COLO829 (cell line): ENCODE data around the gene PARD3B.
A peak's percentile ranks its signal among the peaks of the same experiment; 100 is the strongest.

Experiments
- DNase-seq: peaks from one replicate; pipeline ENCODE4 v3.0.0; 2012; ENCODE audit warnings: low spot score

The PARD3B gene

DNA sequence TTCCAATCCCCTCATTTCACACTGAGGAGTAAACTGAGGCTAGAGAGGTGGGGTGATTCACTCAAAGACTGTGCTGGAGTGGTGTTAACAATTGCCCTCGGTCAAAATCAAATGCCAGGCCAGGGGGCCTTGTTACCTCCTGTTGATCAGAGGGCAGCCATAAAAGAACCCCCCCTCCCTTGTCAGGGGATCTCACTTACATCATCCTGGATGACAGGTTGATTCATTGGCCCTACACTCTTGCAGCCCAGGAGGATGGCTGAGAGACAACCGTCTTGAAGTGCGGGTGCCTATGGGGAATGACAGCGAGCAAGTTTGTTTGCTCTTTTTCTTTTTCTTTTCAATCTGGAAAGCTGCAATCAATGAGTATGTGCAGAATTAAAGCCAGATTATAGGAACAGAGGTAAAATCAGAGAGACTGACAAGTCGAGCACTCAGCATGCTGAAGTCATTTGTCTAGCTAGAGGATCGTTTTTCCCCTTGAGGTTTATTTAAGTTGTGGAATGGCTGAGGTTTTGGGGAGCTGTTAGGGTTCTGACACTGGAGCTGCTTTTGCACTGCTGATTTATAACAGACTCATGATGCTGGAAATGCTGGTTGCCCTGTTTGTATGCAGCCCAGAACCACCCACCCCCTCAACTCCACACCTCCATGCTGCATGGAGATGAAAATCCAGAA, 1110.6 kb downstream of the PARD3B start:
- no peak for DNase-seq

DNA sequence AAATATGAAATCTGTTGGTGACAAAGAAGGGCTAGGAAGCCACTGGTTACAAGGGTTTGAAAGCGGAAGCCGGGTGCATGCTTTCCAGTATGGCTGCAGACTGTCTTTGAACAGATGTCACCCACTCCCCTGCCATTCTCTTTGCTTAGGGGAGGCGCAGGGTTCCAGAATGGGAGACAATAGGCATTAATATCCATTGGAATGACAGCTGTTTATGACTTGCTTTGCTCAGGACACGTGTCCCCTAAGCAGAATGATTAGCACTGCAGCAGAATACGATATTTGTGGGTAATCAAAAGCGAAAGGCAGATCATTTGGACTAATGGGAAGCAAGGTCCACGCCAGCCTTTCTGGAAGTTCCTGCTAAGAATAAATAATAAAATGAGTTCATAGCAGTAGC, 1111.2 kb downstream of the PARD3B start:
- DNase-seq, result no peak

DNA sequence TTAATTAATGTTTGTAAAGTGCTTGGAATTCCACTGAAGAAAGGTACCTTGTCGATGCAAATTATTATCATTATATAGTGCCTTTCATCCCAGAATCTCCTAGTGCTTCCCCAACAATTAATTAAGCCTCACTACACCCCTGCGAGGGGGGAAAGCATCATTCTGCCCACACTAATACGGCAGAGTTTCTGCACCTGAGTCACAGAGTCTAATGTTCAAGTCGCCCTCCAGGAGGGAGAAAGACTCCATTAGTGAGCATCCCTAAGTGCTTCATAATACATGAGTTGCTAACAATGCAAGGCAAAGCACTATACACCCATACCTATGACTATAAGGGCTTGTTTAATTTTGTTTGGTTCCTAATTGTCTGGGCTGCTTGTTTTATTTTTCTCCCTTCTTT, 1111.7 kb downstream of the PARD3B start:
- DNase-seq, result no peak

DNA sequence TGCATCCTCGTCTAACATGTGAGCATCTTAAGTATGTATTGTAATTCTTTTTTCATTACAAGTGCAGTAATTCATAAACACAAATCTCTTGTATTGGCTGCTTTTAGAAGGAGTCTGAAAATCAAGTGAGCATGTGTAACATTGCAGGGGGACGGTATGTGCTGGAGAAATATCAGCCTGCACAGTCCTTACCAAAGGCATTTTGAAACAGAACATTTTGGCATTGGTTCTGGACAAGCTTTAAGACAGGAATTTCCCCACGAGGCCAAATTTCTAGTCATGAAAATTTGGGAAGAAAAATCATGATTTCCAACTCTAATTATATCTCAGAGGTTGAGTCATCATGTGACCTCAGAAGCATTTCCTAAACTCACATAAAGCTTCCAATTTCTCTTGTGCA, 1112.3 kb downstream of the PARD3B start:
- DNase-seq, result no peak

DNA sequence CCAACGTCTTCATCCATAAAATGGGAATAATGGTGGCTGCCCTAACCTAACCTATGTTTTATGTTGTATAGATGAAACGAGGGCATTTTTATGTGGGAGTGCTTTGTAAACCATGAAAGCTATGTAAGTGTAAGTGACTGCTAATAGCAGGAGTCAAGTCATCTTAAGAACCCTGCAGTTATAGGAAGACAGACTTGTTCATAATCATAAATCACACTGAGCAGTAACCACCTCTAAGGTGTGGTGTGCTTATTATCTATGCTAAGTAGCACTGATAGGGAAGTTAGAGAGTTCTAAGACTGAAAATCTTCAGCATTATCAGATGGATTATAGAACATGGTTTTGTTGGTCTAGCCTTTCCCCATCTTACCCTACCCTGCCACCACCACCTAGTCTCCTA, 1112.8 kb downstream of the PARD3B start:
- DNase-seq, result no peak

DNA sequence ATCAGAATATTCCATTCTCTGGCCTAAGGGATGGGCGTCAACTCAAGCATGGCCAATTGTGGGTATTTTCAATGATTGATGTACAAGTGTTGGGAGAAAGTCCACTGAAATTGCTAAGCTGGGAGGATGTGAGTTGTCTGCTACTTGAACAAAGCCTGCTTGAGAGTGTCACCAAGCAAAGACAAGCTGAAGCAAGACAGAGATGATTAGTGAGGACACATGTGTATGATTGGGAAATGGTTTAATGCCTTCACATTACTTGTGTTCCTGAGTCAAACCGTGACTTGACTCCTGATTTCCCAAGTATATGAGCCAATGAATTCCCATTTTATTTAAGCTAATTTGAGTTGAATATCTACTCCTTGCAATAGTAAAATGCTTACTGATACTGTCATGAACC, 1113.3 kb downstream of the PARD3B start:
- no peak for DNase-seq

DNA sequence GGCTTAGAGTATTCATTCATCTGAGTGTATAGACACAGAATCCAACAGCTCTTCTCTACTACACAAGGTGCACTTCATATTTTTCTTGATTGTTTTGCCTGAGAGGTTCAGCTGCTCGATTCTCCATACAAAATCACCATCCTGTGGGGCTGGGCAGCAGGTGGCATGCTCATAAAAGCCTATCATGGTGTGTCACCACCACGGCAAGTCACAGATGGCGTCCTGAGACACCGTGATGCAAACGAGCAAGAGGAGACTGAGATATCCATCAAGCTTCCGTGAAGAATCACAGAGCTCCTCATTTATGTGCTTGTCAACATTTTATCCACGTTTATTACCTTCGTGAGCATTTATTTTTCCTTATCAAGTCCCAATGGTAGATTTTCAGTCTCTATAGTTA, 1114.6 kb downstream of the PARD3B start:
- no peak for DNase-seq

DNA sequence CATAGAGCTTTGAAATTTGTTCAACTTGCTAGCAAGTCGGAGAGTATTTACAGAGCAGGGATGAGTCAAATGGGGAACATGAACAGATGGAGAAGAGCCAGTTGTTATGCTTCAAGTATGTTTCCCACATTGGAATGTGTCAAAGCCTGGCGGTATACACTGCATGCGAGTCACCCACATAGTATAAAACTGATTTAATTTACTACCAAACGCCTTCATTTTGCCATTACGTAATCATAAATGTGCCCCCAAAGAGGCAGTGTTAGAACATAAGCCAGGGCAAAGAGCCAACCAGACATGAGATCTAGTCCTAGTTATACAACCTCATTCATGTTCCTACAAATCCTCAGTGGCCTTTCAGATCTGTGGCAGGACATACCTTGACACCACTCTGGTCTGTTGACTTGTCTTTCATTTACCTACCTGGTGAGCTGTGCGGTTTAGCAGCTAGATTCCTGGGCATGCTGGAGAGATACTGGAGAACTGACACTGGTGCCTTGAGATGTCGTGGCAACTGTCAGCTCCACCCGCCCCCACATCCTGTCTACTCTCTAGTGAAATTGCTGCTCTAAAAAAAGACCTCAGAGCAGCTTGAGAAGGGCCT, 1115.3 kb downstream of the PARD3B start:
- DNase-seq, result peak; percentile 35

DNA sequence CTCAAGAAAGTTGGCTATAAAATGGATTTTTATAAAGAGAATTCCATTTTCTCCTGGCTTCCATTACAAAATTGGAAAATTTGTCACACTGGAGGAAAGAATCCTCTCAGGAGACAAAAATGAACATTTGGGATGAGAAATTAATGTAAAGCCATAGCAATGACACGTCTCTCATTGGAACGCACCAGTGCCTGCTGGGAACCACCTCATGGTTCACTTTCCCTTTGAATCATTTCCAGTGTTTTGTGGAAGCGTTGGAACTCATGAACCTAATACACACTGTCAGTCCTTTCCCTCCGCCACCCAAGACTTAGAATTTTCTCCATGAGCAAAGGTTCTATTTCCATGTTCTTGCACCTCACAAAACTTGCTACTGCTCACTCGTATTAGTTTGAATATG, 1116.0 kb downstream of the PARD3B start:
- DNase-seq, result no peak

DNA sequence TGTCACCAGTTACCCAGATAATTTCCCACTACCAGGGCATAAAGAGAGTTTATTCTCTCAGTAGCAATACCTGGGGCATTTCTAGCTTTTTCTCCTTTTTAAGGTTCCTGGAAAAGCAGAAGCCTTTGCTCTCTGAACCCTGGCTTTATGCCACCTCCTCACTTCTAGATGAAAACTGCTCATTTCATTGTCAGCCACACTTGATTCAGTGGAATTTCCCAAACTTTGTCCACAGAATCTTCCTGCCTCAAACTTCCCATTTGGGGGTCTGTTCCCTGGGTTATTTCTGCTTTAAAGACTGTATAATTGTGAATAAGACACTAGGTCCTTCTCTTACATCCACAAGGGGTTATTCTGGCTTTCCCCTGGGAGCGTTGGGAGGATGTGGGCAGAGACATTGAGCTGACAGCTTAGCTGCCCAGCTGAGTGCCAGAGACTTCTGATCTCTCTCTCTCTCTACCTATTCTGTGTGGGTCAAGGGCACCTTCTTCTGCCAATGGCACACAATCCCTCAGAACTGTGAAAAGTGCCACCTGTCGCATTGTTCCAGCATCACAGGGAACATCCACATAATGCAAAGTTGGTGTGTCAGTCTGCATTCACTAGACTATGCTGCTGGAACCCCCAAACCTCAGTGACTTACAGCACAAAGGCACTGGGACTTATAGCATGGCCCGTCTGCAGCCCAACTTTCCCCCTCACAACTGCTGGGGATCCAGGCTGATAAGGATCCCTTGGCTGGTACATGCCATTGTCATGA, 1117.1 kb downstream of the PARD3B start:
- no peak for DNase-seq

DNA sequence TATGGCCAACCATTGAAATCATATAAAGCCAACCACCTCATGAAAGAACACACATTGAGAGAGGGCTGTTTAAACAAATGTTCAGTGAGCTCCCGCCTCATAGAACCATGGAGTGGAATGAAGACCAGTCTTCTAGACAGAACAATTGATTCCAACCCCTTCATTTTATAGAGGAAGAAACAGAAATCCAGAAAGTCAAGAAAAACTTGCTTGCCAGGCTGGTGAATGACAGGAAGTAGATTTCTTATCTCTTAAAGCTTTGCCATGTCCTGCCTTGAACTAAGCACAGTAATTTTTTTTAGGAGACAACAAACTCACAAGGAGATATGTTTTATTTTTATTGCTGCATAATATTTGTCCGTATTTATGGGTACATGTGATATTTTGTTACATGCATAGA, 1120.5 kb downstream of the PARD3B start:
- DNase-seq, result no peak
